Naive thymus-derived CD8-positive, alpha-beta T cell (primary cell): ENCODE results near the gene FBXW7. TPM values are rescaled to one million over a fixed set of nuclear protein-coding genes. Genes with fewer than 3 reads are reported as not detected.
"Not testable (repeated sequence)": the region's sequence is repeated elsewhere in the genome, so short reads cannot be mapped to it uniquely, and the experiment has no call there.

Experiments used
- ATAC-seq, 2 donors: fragments of 150-1000 bp; cut with Tn5 transposase in 1 of 2; sonication (Bioruptor Pico), chemical (Tn5 transposase) in 1 of 2; 1 replicate in 1 of 2; 2 replicates in 1 of 2; pipeline ENCODE4 v1.10.0; 2021; ENCODE audit warnings: mild to moderate bottlenecking in 2 of 2, moderate library complexity in 2 of 2
- POLR2A ChIA-PET: fragments of 350-600 bp; sonication (Branson Sonifier 250); formaldehyde crosslinking; loops from one replicate; lab custom pipeline; 2021; ENCODE audit warnings: antibody characterized with exemption; lab: Charles Lee
- DNase-seq, 10 donors: peaks; one replicate each; pipeline versions ENCODE4 v3.0.0 to v3.0.0-alpha.2; 2020 to 2022
- H3K27ac Mint-ChIP-seq, 10 donors: one replicate each; pipeline ENCODE4 v1.8.0; 2020 to 2022; ENCODE audit warnings: mild to moderate bottlenecking in 10 of 10, mixed read lengths in 10 of 10, moderate library complexity in 4 of 10, inconsistent platforms in 1 of 10
- H3K27me3 Mint-ChIP-seq, 5 donors: one replicate each; pipeline ENCODE4 v1.8.0; 2021 to 2022; ENCODE audit warnings: mixed read lengths in 5 of 5
- H3K36me3 Mint-ChIP-seq, 3 donors: one replicate each; pipeline ENCODE4 v1.8.0; 2020 to 2022; ENCODE audit warnings: mixed read lengths in 3 of 3, mild to moderate bottlenecking in 2 of 3, inconsistent platforms in 1 of 3
- H3K4me1 Mint-ChIP-seq, 4 donors: one replicate each; pipeline ENCODE4 v1.8.0; 2021 to 2022; ENCODE audit warnings: mixed read lengths in 4 of 4
- H3K4me3 Mint-ChIP-seq, 10 donors: one replicate each; pipeline ENCODE4 v1.8.0; 2020 to 2022; ENCODE audit warnings: mild to moderate bottlenecking in 10 of 10, mixed read lengths in 10 of 10, moderate library complexity in 6 of 10, inconsistent platforms in 1 of 10
- H3K9me3 Mint-ChIP-seq, 9 donors: one replicate each; pipeline ENCODE4 v1.8.0; 2020 to 2022; ENCODE audit warnings: mixed read lengths in 9 of 9, mild to moderate bottlenecking in 3 of 9, inconsistent platforms in 1 of 9, moderate library complexity in 1 of 9
- polyA plus RNA-seq, 3 donors: library from polyadenylated mRNA; unstranded; fragments of 300-500 nt; fragmentation: Illumina TruSeq; gene quantifications; one replicate each; pipeline ENCODE4 v1.2.3, GENCODE V29; 2021
- total RNA-seq, 8 experiments: library from RNA in 2 of 8; stranded (reverse) in 2 of 8; gene quantifications; one replicate each; pipeline ENCODE4 v1.2.3 and lab custom pipeline; 2021 to 2026

FBXW7 gene
- total and polyA plus RNA-seq, 5 experiments from 2014 or later = 30.0 to 126 (median 41.4) TPM

DNA sequence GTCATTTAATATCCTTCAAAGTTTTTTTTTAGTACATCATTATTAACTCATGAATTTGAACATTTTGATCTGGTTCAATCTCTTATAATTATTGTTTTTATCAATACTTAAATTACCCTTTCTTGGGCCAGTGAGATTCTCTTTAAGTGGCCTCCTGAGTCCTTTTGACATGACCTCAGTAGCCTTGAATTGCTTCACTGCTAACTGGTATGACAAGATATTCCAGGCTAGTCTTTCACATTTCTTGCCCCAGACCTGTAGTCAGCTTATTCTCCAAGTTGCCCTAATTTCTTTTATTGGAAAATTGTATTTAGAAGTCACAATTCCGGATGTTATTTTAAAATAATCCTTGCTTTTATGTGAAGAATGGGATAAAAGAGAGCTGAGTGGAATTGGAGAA lies 35.4 kb upstream of the FBXW7 start:
- ATAC-seq (no peak), DNase-seq (no peak)
- no peaks in the 10 kb centered on the region for H3K36me3 Mint-ChIP-seq
- H3K9me3 Mint-ChIP-seq = no peaks in the 10 kb centered on the region
- POLR2A ChIA-PET = no interaction called here
- no peak overlapping the region for H3K27ac Mint-ChIP-seq
- no peak overlapping the region for H3K4me3 Mint-ChIP-seq
- H3K4me1 Mint-ChIP-seq = peaks cover 0 to 2% (median 0%) of the 10 kb centered on the region in 4 donors
- peaks cover 0 to 4% (median 0%) of the 10 kb centered on the region in 5 donors for H3K27me3 Mint-ChIP-seq

GRCh38 chr4:152565333-152565732 lies 29.4 kb upstream of the FBXW7 start:
- ATAC-seq = no peak
- POLR2A ChIA-PET = no interaction called here
- Mint-ChIP-seq H3K27me3 (no peaks in the 10 kb centered on the region), H3K36me3 (peaks cover 0 to 2% (median 0%) of the 10 kb centered on the region in 3 donors), H3K9me3 (no peaks in the 10 kb centered on the region), H3K27ac (no peak overlapping the region), H3K4me3 (no peak overlapping the region), H3K4me1 (peaks cover 0 to 2% (median 0%) of the 10 kb centered on the region in 4 donors)
- DNase-seq = no peak

DNA sequence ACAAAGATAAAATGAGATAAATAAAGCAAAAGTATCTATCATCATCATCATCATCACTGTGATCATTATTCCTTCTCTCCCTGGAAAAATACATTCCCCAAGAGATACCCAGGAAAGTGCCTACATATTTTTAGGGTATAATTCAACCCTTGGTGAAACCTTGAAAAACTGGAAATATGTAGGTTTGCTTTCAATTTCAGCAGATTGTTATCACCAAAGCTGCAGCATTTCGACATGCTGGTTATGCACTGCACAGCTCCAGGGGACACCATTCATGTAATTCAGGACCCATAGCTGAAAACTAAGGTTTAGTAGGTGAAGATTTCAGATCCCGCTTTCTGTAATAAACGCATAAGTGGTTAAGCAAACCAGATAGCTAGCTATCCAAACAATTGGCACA lies 28.4 kb upstream of the FBXW7 start:
- Mint-ChIP-seq H3K9me3 (no peaks in the 10 kb centered on the region), H3K4me1 (peaks cover 0 to 2% (median 0%) of the 10 kb centered on the region in 4 donors), H3K27me3 (no peaks in the 10 kb centered on the region), H3K4me3 (no peak overlapping the region), H3K27ac (no peak overlapping the region), H3K36me3 (peaks cover 0 to 2% (median 0%) of the 10 kb centered on the region in 3 donors)
- POLR2A ChIA-PET = interaction anchor here (0.7 kb wide), 1 partner anchor 29 kb away, joined by 3 read pairs; the partner anchor contains the start of gene FBXW7
- ATAC-seq (no peak), DNase-seq (no peak)

DNA sequence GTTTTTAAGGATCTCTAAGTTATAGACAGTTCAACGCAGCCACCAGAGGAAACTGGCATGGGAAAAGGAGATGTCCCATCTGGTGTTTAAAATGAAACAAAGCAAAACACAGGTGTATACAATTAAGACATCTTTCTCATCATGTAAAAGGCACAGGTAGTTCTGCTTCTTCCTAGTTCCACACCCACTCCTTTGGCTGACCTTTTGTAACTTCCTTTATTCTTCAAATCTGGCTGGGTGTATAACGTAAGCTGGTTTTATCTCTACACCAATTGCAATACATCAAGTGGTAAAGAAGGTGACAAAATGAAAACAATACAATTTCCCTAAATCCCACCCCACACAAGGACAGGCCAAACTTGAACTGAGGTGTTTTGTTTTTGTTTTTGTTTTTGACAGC lies 27.3 kb upstream of the FBXW7 start:
- DNase-seq (no peak), ATAC-seq (no peak)
- POLR2A ChIA-PET = interaction anchor here (0.6 kb wide), 1 partner anchor 1761 kb away, joined by 7 read pairs; no protein-coding TSS in a partner anchor
- Mint-ChIP-seq H3K27me3 (no peaks in the 10 kb centered on the region), H3K4me1 (peaks cover 0 to 2% (median 0%) of the 10 kb centered on the region in 4 donors), H3K9me3 (no peaks in the 10 kb centered on the region), H3K36me3 (peaks cover 0 to 2% (median 0%) of the 10 kb centered on the region in 3 donors), H3K27ac (peak overlapping the region in 1 of 10 donors; percentile 27), H3K4me3 (no peak overlapping the region)

GRCh38 chr4:152559641-152560040 lies 23.7 kb upstream of the FBXW7 start:
- H3K9me3 Mint-ChIP-seq = no peaks in the 10 kb centered on the region
- no peak for DNase-seq

DNA sequence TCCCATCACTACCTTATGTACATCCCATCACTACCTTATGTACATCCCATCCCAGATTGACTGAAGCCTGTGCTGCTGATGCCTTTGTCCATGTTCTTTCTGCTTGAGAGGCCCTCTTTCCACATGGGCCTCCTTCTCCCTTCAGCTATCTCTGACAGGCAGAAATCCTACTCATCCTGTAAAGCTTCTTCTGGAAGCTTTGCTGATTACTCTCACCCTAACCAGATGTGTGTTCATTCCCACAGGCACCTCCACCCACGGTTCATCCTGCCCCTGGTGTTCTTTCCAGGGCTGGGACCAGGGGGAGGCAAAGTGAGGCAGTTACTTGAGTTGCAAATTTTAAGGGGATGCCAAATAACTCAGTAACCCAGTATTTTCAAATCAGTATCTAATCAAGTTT lies 22.5 kb upstream of the FBXW7 start:
- Mint-ChIP-seq H3K27ac (peak overlapping the region in 2 of 10 donors; percentile 9 to 68), H3K4me3 (no peak overlapping the region), H3K9me3 (no peaks in the 10 kb centered on the region), H3K36me3 (no peaks in the 10 kb centered on the region), H3K27me3 (no peaks in the 10 kb centered on the region), H3K4me1 (peaks cover 16 to 29% (median 26%) of the 10 kb centered on the region in 4 donors)
- POLR2A ChIA-PET = no interaction called here
- DNase-seq (no peak), ATAC-seq (no peak)

More at GRCh38 chr4:152559641-152560040, 23.7 kb upstream of the FBXW7 start:
- Mint-ChIP-seq H3K4me3 (no peak overlapping the region), H3K27me3 (no peaks in the 10 kb centered on the region), H3K4me1 (peaks cover 6 to 16% (median 13%) of the 10 kb centered on the region in 4 donors), H3K27ac (no peak overlapping the region), H3K36me3 (no peaks in the 10 kb centered on the region)
- no peak for ATAC-seq
- POLR2A ChIA-PET = no interaction called here

DNA sequence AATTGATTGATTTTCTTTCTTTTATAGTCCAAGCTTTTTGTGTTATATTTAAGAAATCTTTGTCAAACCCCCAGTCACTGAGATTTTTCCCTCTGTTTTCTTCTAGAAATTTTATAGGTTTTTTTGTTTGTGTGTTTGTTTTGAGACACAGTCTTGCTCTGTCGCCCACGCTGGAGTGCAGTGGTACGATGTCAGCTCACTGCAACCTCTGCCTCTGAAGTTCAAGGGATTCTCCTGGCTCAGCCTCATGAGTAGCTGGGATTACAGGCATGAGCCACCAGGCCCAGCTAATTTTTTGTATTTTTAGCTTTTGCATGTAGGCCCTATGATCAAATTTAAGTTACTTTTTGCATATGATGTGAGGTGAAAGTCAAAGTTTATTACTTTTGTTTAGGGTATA lies 20.9 kb upstream of the FBXW7 start:
- no peaks in the 10 kb centered on the region for H3K27me3 Mint-ChIP-seq
- H3K36me3 Mint-ChIP-seq = no peaks in the 10 kb centered on the region
- peaks cover 19 to 42% (median 39%) of the 10 kb centered on the region in 4 donors for H3K4me1 Mint-ChIP-seq
- DNase-seq = no peak
- ATAC-seq = no peak
- H3K4me3 Mint-ChIP-seq = no peak overlapping the region
- peak overlapping the region in 7 of 10 donors; percentile 7 to 89 (median 72) for H3K27ac Mint-ChIP-seq
- POLR2A ChIA-PET = interaction anchor here (5.5 kb wide), 1 partner anchor 20 kb away, joined by 68 read pairs; the partner anchor contains the start of gene FBXW7
- H3K9me3 Mint-ChIP-seq = no peaks in the 10 kb centered on the region

GRCh38 chr4:152556283-152556682 lies 20.4 kb upstream of the FBXW7 start:
- Mint-ChIP-seq H3K27ac (peak overlapping the region in 7 of 10 donors; percentile 57 to 89 (median 72)), H3K27me3 (no peaks in the 10 kb centered on the region), H3K9me3 (no peaks in the 10 kb centered on the region), H3K36me3 (no peaks in the 10 kb centered on the region), H3K4me1 (peaks cover 19 to 47% (median 41%) of the 10 kb centered on the region in 4 donors), H3K4me3 (peak overlapping the region in 2 of 10 donors; percentile 17 to 41)
- POLR2A ChIA-PET = interaction anchor here (5.5 kb wide), 1 partner anchor 20 kb away, joined by 68 read pairs; the partner anchor contains the start of gene FBXW7
- DNase-seq (no peak), ATAC-seq (no peak)

DNA sequence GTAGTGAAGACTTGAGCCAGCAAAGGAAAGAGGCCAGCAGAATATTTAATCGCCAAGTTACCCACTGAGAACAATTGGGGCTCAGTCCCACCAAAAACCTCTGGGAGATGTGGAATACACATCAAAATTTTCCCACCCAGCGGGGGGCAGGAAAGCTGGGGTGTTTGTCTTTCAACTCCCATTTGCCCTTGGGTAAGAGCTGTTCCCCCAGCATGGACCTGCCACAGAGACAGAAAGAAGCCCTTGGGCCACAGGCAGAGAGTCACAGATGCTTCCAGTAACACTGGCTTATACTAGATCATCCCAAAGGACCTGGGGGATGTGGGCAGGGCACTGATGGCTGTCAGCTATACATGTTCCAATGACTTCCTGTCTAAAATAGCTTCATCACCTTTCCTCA lies 18.9 kb upstream of the FBXW7 start:
- ATAC-seq (no peak), DNase-seq (no peak)
- Mint-ChIP-seq H3K9me3 (no peaks in the 10 kb centered on the region), H3K27me3 (no peaks in the 10 kb centered on the region), H3K4me1 (peaks cover 24 to 50% (median 41%) of the 10 kb centered on the region in 4 donors), H3K27ac (peak overlapping the region; percentile 79 to 97 (median 88)), H3K36me3 (no peaks in the 10 kb centered on the region), H3K4me3 (peak overlapping the region in 4 of 10 donors; percentile 61 to 77 (median 70))
- POLR2A ChIA-PET = interaction anchor here (0.7 to 5.5 kb wide), 4 partner anchors 10 to 458 kb away, joined by 3 to 68 read pairs (median 4); partner anchors contain the start of gene FBXW7

DNA sequence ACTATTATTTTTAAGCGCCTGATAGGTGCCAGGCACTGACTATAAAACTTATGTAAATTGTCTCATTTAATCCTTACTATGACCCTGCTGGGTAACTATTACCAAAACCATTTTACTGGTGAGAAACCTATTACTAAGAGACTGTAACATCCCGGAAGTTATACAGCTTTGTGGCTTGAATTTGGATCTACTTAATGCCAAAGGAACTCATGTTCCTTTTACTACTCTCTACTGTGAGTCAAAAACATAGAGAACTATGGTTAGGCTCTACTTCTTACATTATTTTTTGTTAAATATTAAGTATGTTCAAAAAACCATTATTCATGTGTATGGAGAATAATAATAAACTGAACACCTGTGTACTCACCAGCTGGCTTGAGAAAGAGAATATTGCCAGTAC lies 14.8 kb upstream of the FBXW7 start:
- H3K9me3 Mint-ChIP-seq, H3K36me3 Mint-ChIP-seq, ATAC-seq, DNase-seq, H3K27me3 Mint-ChIP-seq, H3K4me3 Mint-ChIP-seq: not testable (repeated sequence)
- POLR2A ChIA-PET = interaction anchor here (1.5 kb wide), 1 partner anchor 12 kb away, joined by 3 read pairs; no protein-coding TSS in a partner anchor
- Mint-ChIP-seq H3K4me1 (peaks cover 27 to 48% (median 43%) of the 10 kb centered on the region in 4 donors), H3K27ac (peak overlapping the region in 1 of 10 donors; percentile 15)

GRCh38 chr4:152545088-152545487 lies 9.2 kb upstream of the FBXW7 start:
- DNase-seq (no peak), ATAC-seq (no peak)
- Mint-ChIP-seq H3K36me3 (peaks cover 0 to 3% (median 2%) of the 10 kb centered on the region in 3 donors), H3K9me3 (no peaks in the 10 kb centered on the region), H3K27ac (peak overlapping the region in 5 of 10 donors; percentile 32 to 77 (median 67)), H3K27me3 (no peaks in the 10 kb centered on the region), H3K4me3 (no peak overlapping the region), H3K4me1 (peaks cover 4 to 31% (median 16%) of the 10 kb centered on the region in 4 donors)
- POLR2A ChIA-PET = interaction anchor here (0.7 to 3.1 kb wide), 3 partner anchors 9 to 554 kb away, joined by 3 to 24 read pairs (median 4); partner anchors contain the start of gene FBXW7

GRCh38 chr4:152544533-152544932 lies 8.6 kb upstream of the FBXW7 start:
- ATAC-seq = peak in 1 of 2 donors; percentile 38
- H3K9me3 Mint-ChIP-seq, DNase-seq, H3K4me3 Mint-ChIP-seq, H3K27me3 Mint-ChIP-seq, H3K36me3 Mint-ChIP-seq: not testable (repeated sequence)
- H3K4me1 Mint-ChIP-seq = peaks cover 3 to 37% (median 21%) of the 10 kb centered on the region in 4 donors
- POLR2A ChIA-PET = interaction anchor here (1.2 to 3.1 kb wide), 2 partner anchors 8 to 10 kb away, joined by 4 to 24 read pairs; partner anchors contain the start of gene FBXW7
- H3K27ac Mint-ChIP-seq = peak overlapping the region in 7 of 10 donors; percentile 32 to 81 (median 59)

- no peaks in the 10 kb centered on the region for H3K9me3 Mint-ChIP-seq
- ATAC-seq = no peak
- H3K4me1 Mint-ChIP-seq = peaks cover 17 to 52% (median 46%) of the 10 kb centered on the region in 4 donors
- no peaks in the 10 kb centered on the region for H3K27me3 Mint-ChIP-seq
- no peak for DNase-seq
- peak overlapping the region in 4 of 10 donors; percentile 15 to 74 (median 32) for H3K27ac Mint-ChIP-seq
- no peak overlapping the region for H3K4me3 Mint-ChIP-seq
- POLR2A ChIA-PET = no interaction called here
- H3K36me3 Mint-ChIP-seq = peaks cover 0 to 12% (median 7%) of the 10 kb centered on the region in 3 donors
Observed at GRCh38 chr4:152540941-152541340, 5.0 kb upstream of the FBXW7 start.
